K562 (cell line): ENCODE measurements around the gene INHA. TPM values are rescaled to one million over a fixed set of nuclear protein-coding genes. Genes with fewer than 3 reads are reported as not detected.
A peak's percentile ranks its signal among the peaks of the same experiment; 100 is the strongest.

Experiments
- BMI1 ChIP-seq: fragments of 150-350 bp; IDR thresholded peaks from 2 replicates; pipeline ENCODE4 v1.6.1; 2014; ENCODE audit warnings: low read length
- CBFA2T3 ChIP-seq: fragments of 450-650 bp; IDR thresholded peaks from 2 replicates; pipeline ENCODE4 v1.6.1; 2017
- CEBPZ ChIP-seq: fragments of 150-350 bp; IDR thresholded peaks from 2 replicates; pipeline ENCODE4 v1.6.1; 2014; ENCODE audit warnings: low read depth, mild to moderate bottlenecking, low read length, borderline replicate concordance
- CGGBP1 ChIP-seq: fragments of 250-450 bp; sonication (Bioruptor Pico); IDR thresholded peaks from 2 replicates; pipeline ENCODE4 v1.9.0; 2021; ENCODE audit warnings: mild to moderate bottlenecking
- DEAF1 ChIP-seq: fragments of 450-650 bp; formaldehyde crosslinking; IDR thresholded peaks from 2 replicates; pipeline ENCODE4 v1.4.0; 2020; ENCODE audit warnings: mild to moderate bottlenecking, moderate library complexity
- ELF2 ChIP-seq: fragments of 250-450 bp; sonication (Bioruptor Pico); IDR thresholded peaks from 2 replicates; pipeline ENCODE4 v1.5.0; 2021; ENCODE audit warnings: mild to moderate bottlenecking
- GTF3C2 ChIP-seq: IDR thresholded peaks from 3 replicates; pipeline ENCODE4 v1.6.1; 2011; ENCODE audit warnings: borderline replicate concordance, mild to moderate bottlenecking, moderate library complexity; ENCODE audit not compliant: insufficient read length; ENCODE audit errors: extremely low read depth
- HDAC1 ChIP-seq, 2 experiments: fragments of 450-650 bp; IDR thresholded peaks; 2 replicates each; pipeline ENCODE4 v1.6.1; 2016 to 2017; ENCODE audit warnings: inconsistent platforms in 1 of 2, mild to moderate bottlenecking in 1 of 2, moderate library complexity in 1 of 2
- HDAC3 ChIP-seq: fragments of 450-650 bp; IDR thresholded peaks from 2 replicates; pipeline ENCODE4 v1.6.1; 2018; ENCODE audit warnings: borderline replicate concordance, mild to moderate bottlenecking, moderate library complexity; ENCODE audit not compliant: partially characterized antibody
- NCOA6 ChIP-seq: fragments of 450-650 bp; IDR thresholded peaks from 2 replicates; pipeline ENCODE4 v1.6.1; 2017; ENCODE audit warnings: mild to moderate bottlenecking
- NKRF ChIP-seq: fragments of 450-650 bp; IDR thresholded peaks from 2 replicates; pipeline ENCODE4 v1.6.1; 2016; ENCODE audit warnings: borderline replicate concordance
- PHB2 ChIP-seq: fragments of 450-650 bp; IDR thresholded peaks from 2 replicates; pipeline ENCODE4 v1.6.1; 2017; ENCODE audit warnings: low read depth
- STAT5A ChIP-seq: IDR thresholded peaks from 2 replicates; pipeline ENCODE4 v1.6.1; 2012; ENCODE audit warnings: low read length, inconsistent platforms, borderline replicate concordance
- XRCC5 ChIP-seq: fragments of 200-400 bp; formaldehyde crosslinking; IDR thresholded peaks from 2 replicates; pipeline ENCODE4 v1.6.1; 2017; ENCODE audit warnings: low read depth, mild to moderate bottlenecking, low read length
- ZNF175 ChIP-seq: fragments of 200-800 bp; sonication (Bioruptor generic); IDR thresholded peaks from 2 replicates; pipeline ENCODE4 v1.6.1; 2016; ENCODE audit warnings: low read depth, mild to moderate bottlenecking, missing genetic modification characterization, missing compliant biosample characterization
- ZNF316 ChIP-seq: fragments of 450-650 bp; IDR thresholded peaks from 2 replicates; pipeline ENCODE4 v1.6.1; 2016
- ZNF586 ChIP-seq: fragments of 450-650 bp; formaldehyde crosslinking; conservative IDR thresholded peaks from 2 replicates; pipeline ENCODE4 v1.4.0; 2020; ENCODE audit warnings: mild to moderate bottlenecking, moderate library complexity
- ZNF778 ChIP-seq: fragments of 450-650 bp; formaldehyde crosslinking; IDR thresholded peaks from 2 replicates; pipeline ENCODE4 v1.4.0; 2020; ENCODE audit warnings: mild to moderate bottlenecking, moderate library complexity
- polyA plus RNA-seq, 8 experiments: library from polyadenylated mRNA; depleted of rRNA in 4 of 8; stranded (reverse) in 5 of 8; unstranded in 3 of 8; fragments of >200 nt; fragmentation: Nextera tagmentation in 2 of 8; fragmentation: Illumina TruSeq in 1 of 8; extraction: Ambion mirVana in 2 of 8; extraction: Trizol in 1 of 8; gene quantifications; 2 replicates each; pipeline versions ENCODE4 v1.2.1 to v1.2.3, GENCODE V29; 2011 to 2014; ENCODE audit warnings: inconsistent platforms in 1 of 8, missing spikeins in 1 of 8
- total RNA-seq, 7 experiments: library from RNA; depleted of rRNA in 6 of 7; stranded (reverse); fragments of >200 nt in 6 of 7; fragmentation: Illumina TruSeq in 2 of 7; extraction: Trizol in 2 of 7; gene quantifications; 2 replicates each; pipeline versions ENCODE4 v1.2.1 to v1.2.3, GENCODE V29; 2011 to 2021; ENCODE audit warnings: low replicate concordance in 1 of 7

The INHA gene
- total and polyA plus RNA-seq, 9 of the 15 experiments (the other 6 are each of a cell fraction or from before 2014, with no cell fraction given): 0.07 to 1.9 (median 0.40) TPM

GRCh38 chr2:219541611-219542180, 30.4 kb upstream of the INHA start (continued):
- TF ChIP-seq ZNF778 (CRISPR knock-in tag) (no peak), HDAC1 (IDR thresholded peaks at IDR 0.05) (peak in 1 of 2 experiments; percentile 58; a peak in 2 of 4 replicates), CGGBP1 (CRISPR knock-in tag) (no peak), CBFA2T3 (peak; percentile 36; the same call in 1 of the 2 replicates), HDAC3 (no peak), ZNF316 (no peak), GTF3C2 (no peak), DEAF1 (CRISPR knock-in tag) (peak; percentile 46), ZNF175 (CRISPR knock-in tag) (no peak), XRCC5 (0 out of 2 replicates have a peak, but pooled peaks have one; percentile 37), STAT5A (no peak), BMI1 (no peak), ELF2 (peak; percentile 71), ZNF586 (CRISPR knock-in tag) (no peak), PHB2 (no peak), CEBPZ (no peak), NCOA6 (no peak), NKRF (peak; percentile 60; the same call in 1 of the 2 replicates)
